ENCODE data around the gene PLA2G4E.

GRCh38 chr15:41937568-41937923 is 83.3 kb downstream of the PLA2G4E start:
- no peak for TF ChIP-seq YY1 (IDR thresholded peaks at IDR 0.05; ENCODE audit: insufficient read depth, insufficient read length)
- TF ChIP-seq ZNF274 (IDR thresholded peaks at IDR 0.05; ENCODE audit: low read depth, low read length) = no peak
- no peak for TF ChIP-seq SUZ12 (IDR thresholded peaks at IDR 0.05; ENCODE audit: extremely low read depth, insufficient read depth, insufficient read length)

Data from NT2/D1 (cell line).